HG02884 (cell line): ENCODE data around the gene NKAIN2.
"Not testable (repeated sequence)": the region's sequence is repeated elsewhere in the genome, so short reads cannot be mapped to it uniquely, and the experiment has no call there.

Source experiments
- ATAC-seq: cut with Tn5 transposase; IDR thresholded peaks from one replicate; pipeline ENCODE4 v1.9.1; 2021; ENCODE audit warnings: mild to moderate bottlenecking, moderate library complexity; ENCODE audit not compliant: unreplicated experiment

The NKAIN2 gene

DNA sequence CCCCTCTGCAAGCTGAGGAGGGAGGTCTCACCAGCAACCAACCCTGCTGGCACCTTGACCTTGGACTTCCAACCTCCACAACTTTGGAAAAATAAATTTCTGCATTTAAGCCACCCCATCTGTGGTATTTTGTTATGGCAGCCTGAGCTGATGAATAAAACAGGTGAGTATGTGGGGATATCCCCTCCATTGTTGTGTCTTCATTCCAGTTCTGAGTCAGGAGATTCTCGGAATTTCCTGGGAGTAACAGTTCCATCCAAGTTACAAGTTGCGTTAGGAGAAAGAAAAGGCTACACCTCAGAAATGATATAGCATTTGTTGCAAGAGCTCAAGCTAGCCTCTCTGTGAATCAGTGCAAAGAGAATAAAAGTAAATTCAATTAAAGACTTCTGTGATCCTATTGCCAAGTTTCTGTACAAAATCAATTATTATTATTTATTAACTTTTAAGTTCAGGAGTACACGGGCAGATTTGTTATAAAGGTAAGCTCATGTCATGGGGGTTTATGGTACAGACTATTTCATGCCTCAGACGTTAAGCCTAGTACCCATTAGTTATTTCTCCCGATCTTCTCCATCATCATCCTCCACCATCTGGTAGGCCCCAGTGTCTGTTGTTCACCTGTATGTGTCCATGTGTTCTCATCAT, 153.0 kb downstream of the NKAIN2 start:
- ATAC-seq: no peak

DNA sequence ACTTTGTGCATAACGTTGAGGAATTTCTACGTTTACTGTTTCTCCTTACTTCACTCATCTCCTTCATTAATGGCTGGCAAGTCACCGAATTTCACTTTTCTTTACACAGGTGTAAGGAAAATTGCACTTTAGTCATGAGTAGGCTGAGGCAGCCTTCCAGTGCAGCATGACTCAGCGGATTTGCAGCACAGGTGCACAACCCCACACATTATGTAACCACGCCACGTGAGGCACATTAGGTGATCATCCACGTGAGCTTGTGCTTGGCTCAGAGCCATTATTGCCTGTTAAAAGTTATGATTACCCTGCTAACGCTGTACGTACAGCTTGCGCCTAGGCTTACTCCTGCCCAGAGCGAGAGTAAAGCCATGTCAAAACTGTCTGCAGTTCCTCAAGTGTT, 158.8 kb downstream of the NKAIN2 start:
- ATAC-seq: no peak

DNA sequence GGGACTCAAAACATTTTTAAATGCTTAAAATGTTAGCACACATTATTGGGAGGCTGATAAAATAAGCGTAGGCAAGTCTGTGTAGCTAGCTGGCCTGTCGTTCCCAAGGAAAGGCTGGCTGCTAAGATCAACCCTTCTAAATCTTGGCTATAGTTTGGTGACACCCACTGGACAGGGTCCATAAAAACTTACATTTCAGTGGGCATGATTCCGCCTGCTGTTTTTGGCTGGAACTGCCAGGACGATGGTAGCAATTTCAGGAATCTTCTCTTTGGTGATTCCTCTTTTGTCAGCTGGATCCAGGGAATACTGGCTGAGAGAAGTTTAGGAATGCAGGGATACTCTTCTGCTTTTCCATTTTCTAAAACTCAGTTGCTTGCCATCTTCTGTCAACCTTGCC, 162.2 kb downstream of the NKAIN2 start:
- ATAC-seq: no peak

DNA sequence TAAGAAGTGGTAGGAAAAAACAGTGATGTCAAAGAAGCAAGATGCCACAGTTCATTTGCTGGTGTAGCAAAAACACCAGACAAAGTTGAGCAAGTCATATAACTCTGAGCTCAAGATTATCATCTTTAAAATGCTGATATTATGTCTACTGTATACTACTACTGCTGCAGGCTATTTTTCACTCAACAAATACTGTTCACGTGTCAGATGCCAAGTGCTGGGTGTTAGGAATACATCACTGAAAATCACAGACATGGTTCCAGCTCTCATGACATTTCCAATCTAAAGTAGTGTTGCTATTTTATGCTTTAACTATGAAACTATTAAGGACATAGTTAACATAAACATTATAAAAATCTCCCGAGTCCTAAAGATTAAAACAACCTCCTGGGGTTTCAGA, 163.0 kb downstream of the NKAIN2 start:
- no peak for ATAC-seq

DNA sequence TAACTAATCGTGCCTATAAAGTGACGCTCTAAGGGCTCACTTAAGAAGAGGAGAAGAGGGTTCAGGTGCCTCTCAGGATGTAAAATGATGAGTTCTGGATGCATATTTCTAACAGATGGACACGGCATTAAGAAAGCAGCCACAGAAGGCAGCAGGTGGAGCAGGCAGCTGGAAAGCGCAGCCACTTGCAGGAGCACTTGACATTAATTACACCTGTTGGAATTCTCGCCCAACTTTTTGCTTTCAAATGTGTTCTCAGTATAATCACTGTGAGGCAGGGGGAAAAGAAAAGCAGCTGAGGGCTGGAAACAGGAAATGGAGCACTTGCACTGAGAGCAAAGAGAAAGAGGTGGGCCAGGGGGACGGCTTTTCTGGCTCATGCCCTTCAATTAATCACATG, 164.2 kb downstream of the NKAIN2 start:
- ATAC-seq: no peak

DNA sequence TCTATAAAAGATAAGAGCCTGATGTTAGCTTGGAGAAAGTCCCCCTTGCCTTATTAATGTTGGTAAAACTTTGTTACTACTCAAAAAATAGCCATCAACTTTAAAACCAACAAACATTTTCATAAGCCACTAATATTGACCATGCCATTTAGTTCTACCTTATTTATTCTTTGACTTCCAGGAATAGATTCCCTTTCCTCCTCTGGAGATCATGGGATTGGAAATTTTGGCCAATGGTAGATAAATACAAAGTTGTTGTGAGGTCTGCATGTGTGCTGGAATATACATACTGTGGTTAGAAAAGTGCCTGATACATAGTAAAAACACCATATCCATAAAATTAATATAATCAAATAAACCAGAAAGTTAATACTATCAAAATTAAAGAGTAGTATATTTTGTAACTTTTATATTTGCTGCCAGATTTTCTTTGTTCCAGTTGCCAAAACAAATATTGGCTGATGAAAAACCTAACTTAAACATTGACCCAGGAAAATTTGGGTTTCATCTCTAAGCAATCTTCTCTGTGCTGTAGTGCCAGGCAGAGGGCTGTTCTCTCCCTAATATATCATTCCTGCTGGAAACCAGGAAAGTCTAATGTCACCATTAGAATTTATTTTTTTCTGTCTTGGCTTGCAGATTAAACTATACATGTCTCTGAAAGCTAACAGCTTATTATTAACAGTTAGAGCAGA, 169.1 kb downstream of the NKAIN2 start:
- ATAC-seq: no peak

DNA sequence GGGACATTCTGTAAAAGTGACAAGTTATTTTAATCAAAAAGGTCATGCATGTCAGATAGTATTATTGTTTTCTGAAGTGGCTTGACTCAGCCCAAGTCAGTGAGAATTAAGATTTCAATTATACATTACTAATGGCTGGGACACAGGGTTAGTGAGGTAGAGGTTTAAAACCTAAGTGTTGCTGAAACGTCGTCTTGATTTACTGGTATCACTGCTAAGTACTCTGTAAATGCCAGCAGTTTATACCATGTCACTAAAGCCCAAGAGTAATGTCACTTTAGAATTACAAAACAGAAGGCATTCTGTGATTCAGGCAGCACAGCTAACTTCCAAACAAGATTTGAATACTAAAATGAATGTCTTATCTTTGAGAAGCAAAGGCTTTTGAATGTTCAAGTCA, 176.6 kb downstream of the NKAIN2 start:
- no peak for ATAC-seq

DNA sequence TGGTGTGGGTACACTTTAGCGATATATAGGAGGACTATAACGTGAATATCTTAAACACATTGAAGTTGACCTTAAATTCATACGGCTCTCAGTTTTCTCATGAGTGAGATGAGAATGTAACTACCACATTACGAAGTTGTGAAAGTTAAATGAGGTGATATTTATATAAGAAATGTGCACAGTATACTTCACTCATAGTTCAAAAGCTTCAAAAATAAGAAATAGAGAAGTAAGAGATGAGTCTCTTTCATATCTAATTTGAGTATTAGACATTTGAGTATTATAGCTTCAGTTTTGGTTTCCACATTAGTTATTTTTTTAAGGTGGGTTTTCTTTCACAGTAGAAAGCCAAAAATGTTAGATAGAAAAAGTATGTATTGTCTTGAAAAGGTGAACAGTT, 183.3 kb downstream of the NKAIN2 start:
- ATAC-seq: no peak

DNA sequence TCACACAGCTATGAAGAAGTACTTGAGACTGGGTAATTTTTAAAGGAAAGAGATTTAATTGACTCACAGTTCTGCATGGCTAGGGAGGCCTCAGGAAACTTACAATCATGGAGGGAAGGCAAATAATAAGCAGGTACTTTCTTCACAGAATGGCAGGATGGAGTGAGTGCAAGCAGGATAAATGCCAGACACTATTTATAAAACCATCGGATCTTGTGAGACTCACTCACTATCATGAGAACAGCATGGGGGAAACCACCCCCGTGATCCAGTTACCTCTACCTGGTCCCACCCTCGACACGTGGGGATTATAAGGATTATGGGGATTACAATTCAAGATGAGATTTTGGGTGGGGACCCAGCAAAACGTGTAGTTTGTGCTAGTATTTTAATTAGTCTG, 186.3 kb downstream of the NKAIN2 start:
- not testable (repeated sequence) for ATAC-seq

DNA sequence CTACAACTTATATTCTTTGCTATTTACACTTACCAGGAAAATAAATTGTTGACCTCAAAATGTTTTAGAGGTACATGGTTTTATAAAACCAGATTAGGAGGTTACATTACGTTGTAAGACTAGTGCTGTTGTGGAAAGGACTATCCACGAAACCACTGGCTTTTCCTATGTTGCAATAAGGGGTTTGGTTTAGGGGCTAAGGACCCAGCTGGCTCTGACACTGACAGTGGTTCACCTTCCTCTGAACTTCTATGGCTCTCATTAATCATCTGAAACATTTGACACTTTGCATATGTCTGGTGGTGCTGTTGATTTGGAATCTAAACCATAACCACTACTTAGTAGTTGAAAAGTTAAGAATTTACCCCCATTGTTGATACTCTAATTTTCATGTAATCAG, 186.7 kb downstream of the NKAIN2 start:
- no peak for ATAC-seq

DNA sequence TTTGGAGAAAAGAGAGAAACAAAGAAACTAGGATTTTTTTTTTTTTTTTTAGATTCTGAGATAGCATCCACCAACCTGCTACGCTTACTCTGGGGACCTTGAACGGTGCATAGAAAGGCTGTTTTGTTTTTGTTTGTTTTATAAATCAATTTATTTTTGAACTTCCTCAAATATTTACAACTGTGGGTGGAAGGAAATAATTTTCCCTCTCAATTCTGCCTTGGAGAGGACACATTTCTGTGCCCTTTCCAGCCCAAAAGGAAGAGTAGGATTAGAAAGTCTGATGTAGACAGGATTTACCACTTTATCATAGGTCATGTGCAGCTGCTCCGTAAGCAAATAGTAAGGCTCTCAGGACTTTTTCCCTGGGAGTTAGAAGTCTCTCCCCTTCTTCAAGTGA, 190.5 kb downstream of the NKAIN2 start:
- ATAC-seq: no peak

DNA sequence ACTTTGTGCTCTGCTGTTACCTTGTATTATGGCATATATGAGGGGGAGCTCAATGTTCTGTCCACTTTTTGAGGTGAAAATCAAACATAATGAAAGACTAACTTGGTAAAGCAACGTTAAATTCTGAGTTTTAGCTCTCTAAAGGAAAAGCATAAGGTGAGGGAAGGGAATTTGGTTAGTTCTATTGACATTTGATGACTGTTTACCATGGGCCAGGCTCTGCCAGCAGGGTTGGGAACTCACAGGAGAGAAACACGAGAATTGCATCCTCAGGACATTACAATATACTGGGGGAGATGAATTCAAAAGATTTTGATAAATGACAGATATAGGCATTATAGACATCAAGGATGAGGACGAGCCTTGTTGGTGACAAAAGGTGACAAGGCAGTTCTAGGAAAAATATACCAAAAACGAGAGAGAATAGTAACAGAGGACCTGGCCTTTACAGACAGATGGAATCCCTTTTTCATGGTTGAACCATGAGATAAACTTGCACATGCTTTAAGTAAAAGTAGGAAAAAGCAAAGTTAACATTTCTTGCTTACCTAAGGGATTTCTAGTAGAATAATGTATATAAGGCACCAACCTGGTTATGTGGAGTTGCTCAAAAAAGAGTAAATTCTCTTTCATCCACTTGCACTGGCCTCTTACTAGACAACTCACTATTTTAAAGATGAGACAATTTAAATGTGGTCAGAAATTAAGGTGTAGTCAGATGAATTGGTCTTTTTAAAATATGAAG, 191.4 kb downstream of the NKAIN2 start:
- ATAC-seq: no peak

DNA sequence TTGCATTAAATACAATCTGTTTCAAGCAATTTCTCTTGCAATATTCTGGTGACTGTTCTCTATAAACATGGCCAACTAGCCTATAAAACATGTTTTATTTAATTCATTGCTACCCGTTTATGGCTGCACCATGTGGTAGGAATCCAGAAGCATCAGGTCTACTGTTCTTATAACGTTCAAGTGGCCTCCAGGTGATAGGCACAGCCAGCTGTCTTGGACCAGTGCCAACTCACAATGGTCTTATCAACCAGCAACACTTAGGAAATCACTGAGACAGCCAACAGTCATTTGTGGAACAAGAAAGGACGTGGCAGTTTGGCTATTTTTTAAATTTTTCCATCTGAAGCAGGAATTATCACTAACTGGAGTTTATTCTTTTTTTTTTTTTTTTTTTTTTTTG, 193.6 kb downstream of the NKAIN2 start:
- ATAC-seq: no peak

DNA sequence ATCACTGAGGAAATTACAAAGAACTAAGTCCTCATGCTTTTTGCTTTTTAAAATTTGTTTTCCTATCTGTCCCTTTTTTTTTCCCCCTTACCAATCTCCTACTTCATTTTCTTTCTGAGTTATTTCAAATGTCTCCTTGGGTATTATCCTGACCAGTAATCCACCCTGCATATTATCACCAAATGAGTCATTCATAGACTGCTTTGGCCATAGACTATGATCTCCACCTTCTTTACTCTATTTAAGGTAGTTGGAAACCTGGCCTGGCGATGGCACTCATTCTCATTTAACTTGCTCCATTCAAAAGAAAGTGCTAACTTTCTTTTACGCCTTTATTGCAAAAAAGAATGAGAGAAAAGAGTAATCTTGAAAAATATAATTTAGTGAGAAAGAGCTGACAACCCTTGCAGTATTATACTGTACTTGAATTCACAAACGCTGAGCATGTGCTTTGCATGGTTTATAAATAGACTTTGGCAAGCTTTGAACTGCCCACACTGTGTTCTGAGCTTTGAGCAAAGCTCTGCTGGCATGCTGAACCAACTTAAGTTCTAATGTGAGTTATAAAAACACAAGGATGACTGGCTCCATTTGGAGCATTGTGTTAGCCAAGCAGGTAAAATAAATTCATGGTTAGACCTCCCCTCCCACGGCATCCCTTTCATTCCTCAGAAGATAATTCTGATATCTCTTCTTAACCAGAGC, 198.9 kb downstream of the NKAIN2 start:
- no peak for ATAC-seq

DNA sequence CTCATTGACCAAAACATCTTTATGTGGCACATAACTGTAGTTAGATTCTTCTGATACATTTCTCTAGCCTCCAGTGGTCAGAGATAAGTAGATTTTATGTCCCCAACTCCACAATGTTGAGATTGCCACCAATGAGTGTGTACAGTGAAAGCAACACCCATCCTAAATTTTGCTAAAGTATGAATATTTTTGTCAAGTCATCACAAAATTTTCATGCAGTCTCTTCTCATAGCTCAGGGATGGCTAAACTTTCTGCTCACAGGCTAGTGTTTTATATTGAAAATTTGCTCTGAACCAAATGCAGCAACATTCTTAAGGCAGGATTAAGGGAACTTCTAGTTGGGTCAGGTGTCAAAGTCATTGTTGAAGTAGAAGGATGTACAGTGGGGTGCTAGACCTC, 203.6 kb downstream of the NKAIN2 start:
- ATAC-seq: no peak

DNA sequence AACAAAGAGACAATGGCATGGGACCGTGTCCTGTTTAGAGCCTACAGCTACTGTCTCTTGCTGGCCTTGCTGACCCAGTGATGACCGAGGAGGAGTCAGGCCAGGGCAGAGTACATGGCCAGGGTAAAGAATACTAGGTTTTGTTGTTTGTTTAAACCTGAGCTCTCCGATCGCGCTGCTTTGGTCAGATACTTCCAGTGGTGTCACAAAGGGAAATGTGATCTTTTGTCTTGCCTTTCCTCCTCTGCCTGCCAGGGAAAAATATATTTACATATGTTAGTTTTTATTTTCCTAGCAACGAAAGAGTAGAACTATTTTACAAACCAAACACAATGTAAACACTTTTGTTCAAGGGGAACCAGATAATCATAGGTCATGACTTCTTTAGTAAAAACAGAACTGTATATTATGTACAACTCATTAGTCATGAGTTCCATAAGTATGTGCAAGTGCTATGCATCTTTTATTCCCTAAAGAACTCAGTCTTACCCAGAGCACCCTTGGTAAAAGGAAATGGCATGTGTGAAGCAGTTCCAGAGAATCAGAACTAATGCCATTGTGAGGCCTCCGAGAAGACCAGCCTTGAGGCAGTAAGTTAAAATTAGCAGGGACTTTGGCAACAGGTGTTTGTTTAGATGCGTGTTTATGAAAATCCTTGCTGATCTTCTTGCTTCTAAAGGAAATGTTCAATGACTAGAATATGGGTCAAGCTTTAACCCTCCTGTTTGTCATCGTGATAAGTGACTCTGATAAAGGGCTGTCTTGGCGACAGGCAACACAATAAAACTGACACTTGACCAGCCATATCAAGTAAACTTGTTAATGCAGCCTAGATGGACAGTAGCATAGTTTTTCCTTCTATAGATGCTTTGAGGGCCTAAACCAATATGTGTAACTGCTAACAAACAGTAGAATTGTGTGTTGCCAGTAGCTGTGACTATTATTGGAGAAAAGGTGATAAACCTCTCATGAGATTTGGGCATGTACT, 204.6 kb downstream of the NKAIN2 start:
- ATAC-seq: no peak

DNA sequence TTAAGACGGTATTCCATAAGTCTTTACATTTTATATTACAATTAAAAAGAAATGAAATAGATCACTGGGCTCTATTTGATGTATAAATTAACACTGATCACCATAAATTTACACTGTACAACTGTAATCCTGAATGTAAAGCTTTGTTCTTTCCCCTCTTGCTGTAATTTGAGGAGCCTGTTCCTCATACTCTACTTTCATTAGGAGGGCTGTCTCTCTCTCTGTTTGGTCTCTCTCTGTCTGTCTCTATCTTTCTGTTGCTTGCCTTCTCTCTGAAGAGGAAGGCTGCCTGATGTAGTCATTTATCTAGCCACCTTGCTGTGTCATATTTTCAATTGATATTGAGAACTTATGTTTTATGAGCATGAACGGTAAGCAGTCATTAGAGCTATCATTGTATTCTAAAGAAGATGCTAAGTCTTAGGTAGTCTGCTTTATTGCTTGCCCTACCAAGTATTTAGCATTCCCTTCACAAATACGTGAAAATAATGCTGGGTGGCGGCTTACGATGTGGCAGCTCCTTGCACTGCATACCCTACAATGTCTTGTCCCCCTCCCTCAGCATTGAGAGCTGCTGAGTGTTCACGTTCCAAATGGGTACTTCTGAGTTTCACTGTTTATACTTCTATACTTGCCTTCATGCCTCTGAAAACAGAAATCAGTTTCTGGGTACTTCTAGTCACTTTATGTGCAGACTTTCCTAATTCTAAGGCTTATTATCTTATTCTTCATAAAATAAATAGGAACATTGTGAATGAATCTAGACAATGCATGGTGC, 205.5 kb downstream of the NKAIN2 start:
- no peak for ATAC-seq

DNA sequence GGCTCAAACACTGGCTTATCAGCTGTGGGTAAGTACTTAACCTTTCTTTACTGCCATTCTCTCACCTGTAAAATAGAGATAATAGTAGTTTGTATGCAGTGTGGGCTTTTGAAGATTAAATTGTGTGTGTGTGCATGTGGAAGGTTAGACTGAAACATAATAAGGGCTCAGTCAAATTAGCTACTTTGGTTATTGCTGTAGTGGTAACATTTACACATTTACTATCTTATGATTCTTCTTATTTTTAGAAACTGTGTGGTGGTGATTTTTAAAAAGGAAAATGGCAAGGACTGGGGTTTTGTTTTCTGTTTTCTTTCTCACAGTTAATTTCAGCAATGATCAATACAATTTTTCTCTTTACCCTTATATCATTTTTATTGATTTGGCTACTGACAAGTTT, 206.9 kb downstream of the NKAIN2 start:
- ATAC-seq: no peak

DNA sequence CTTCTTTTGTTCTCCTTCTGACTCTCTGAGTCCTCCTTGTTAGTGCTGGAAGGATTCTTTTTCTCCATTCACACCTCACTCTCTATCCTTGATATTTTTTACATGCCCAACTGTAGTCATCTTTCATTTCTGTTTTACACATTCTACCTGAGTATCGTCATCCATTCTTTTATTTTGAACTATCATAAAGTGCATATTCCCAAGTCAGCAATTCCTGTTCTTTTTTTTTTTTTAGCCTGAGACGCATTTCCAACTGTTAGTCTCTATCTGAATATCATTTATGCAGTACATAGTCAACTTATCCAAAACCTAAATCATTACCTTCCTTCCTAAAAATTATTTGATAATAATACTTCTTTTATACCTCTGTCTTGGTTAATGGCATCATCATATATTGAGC, 207.5 kb downstream of the NKAIN2 start:
- ATAC-seq: no peak

DNA sequence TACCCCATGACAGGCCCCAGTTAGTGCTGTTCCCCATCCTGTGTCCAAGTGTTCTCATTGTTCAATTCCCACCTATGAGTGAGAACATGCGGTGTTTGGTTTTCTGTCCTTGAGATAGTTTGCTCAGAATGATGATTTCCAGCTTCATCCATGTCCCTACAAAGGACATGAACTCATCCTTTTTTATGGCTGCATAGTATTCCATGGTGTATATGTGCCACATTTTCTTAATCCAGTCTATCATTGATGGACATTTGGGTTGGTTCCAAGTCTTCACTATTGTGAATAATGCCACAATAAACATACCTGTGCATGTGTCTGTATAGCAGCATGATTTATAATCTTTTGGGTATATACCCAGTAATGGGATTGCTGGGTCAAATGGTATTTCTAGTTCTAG, 218.4 kb downstream of the NKAIN2 start:
- not testable (repeated sequence) for ATAC-seq
